ENCODE results near the gene RAE1. TPM values are rescaled to one million over a fixed set of nuclear protein-coding genes. Genes with fewer than 3 reads are reported as not detected.
"Not testable (repeated sequence)": the region's sequence is repeated elsewhere in the genome, so short reads cannot be mapped to it uniquely, and the experiment has no call there.

RAE1 gene
- total RNA-seq, 2 experiments from 2014 or later: 49.7 to 52.0 TPM

DNA sequence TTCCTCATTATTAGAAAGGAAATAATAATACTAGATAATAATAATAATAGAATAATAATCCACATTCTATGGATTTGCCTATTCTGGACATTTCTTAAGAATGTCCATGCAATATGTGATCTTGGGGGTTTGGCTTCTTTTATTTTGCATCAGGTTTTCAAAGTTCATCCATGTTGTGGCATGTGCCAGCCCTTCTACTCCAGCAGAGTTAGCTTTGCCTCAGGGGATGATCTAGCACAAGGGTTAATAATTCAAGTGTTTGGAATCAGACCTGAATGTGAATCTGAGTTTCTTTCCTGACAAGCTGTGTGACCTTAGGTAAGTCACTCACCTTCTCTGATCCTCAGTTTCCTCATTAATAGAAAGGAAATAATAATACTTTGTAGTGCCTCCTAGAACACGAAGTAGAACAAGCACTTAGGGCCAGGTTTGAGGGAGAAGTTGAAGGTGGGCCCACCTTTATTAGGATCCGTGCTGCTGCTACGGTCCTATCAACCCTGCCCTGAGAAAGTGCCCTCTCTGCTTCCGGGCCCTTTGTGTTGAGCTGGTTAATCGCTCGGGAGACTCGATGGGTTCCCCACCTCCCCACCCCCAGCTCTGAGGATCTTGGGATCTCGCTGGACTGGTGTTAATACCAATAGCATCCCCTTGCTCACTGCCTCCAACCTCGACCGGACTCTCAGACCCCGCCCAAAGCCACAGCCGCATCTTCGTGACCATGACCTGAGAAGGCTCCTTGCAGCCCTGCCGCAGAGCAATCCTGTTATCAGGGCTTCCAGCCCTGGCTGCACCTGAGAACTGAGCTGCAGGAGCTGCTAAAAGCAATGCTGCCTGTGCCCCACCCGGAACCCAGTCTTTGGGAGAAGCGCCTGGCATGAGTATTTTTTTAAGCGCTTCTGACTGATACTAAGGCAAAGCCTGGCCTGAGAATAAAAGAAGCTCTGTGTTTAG, 67.0 kb downstream of the RAE1 start:
- ChIA-PET POLR2A (no interaction called here), CTCF (interaction anchor here (1.3 kb wide), 1 partner anchor 36 kb away, joined by 4 read pairs; no protein-coding TSS in a partner anchor)

GRCh38 chr20:57419479-57419878, 68.4 kb downstream of the RAE1 start:
- POLR2A ChIA-PET, CTCF ChIA-PET: not testable (repeated sequence)

DNA sequence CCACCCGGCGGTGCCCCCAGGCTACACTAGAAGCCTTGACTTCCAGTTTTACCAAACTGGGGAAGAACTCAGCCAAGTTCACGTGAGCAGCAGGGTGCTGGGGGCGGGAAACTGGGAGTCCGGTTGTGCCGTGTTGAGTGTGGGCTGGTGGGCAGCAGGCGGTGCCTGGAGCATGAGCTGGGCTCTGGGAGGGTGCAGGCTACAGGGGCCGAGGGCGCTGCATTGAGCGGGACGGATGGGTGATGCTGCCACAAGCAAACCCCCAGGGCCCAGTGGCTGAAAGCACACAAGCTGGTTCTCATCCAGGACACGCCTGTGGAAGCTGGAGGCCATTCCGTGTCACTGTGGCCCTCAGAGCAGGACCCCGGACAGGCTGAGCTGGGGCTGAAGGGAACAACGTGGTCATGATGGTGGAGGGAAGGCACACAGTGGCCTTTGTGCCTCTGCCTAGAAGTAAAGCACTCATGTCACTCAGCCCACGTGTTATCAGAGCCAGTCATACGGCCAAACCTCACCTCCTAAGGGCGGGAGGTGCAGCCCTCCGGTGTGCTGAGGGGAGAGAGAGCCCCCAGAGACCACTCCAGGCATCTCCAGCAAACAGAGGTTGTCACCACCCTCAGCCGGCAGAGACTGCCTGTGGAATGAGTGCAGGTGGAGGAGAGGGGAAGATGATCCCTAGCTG, 69.7 kb downstream of the RAE1 start:
- ChIA-PET CTCF (no interaction called here), POLR2A (no interaction called here)

DNA sequence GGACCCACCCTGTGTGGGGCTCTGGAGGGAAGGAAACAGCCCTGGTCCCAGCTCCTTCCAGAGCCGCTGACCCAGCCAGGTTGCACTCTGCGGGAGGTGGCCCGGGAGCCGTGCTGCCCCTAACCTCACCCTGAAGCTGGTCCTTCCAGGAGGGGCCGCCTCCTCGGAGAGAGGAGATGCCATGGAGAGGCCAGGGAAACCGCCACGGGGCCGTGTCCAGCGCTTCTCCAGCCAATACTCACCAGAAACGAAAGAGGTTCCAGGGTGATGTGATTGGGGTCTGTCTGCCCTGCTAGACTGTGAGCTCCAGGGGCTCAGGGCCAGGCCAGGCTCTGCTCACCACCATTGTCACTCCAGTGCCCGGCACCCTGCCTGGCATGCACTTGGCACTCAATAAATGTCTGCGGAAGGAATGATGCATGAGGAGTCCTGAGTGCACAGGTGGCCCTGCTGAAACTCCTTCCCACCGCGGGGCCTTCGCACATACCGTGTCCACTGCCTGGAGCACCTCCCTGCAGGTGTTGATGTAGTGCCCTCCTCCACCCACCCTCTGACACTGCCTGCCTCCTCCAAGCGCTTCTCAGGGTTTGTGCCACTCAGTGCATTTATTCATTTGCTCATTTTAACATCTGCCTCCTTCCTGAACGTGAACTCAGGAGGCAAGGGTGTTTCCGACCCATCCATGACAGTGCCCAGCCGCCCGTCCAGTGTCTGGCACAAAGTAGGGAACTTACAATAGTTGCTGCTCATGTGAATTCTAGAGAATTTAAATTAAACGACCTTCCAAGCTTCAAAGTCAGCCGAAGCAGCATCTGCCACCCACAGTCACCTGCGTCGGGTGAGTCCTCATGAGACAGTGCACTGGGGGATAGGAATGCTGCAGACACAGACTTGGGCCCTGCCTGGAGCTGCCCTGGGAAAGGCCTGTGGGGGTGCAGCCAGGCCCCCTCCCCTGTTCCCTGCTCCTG, 70.5 kb downstream of the RAE1 start:
- POLR2A ChIA-PET: no interaction called here
- CTCF ChIA-PET: no interaction called here

DNA sequence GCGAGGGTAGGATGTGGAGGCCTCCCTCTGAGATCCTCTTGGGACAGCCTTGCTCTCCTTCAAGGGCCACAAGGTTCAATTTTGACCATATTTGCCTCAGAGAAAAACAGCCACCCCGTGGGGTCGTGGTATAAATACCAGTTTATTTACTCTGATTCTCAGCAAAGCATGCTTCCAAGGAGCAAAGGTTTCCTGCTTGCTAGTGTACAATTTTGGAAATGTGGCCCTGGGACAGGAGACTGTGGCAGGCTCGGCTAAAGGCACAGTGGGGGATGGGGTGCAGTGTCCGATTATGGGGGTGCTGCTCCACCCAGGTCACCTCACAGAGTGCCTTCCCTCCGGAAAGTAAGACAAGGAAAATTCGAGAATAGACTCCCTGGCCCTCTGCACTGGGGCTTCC, 71.2 kb downstream of the RAE1 start:
- ChIA-PET POLR2A (no interaction called here), CTCF (no interaction called here)

DNA sequence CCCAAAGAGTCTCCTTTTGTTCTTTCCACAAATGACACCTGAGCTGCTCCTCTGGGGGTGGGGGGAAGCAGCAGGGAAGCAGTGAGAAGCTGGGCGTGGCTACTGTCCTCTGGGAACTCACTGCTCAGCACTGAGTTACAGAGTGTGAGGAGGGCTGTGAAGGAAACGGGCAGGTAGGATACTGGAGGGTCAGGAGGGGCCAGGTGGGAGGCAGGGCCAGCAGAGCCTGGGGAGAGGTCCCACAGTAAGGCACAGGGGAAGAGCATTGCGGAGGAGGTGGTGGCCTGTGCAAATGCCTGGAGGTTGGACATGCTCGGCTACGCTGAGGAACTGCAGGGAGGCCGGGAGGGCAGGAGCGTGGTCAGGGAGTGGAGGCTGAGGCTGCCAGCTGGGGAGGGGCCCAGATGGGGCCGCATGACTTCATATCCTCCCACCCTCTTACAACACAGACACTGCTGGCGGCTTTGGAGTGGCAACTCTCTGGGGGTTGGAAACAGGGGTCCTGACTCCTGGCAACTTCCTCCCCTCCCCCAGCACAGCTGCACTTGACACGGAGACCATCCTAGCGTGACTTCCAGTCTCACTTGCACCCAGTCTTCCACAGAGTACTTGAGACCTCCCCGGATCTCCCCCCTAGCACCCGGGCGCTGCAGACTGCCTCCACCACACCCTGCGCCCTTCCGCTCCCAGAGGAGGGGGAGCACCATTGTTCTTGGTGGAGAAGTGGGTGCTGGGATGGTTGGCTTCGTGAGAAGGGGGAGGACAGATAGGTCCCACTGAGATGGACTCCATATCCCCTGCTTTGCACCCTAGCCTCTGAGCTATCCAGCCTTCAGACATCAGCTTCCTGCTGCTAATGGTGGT, 74.3 kb downstream of the RAE1 start:
- ChIA-PET POLR2A (no interaction called here), CTCF (no interaction called here)

- CTCF ChIA-PET: no interaction called here
- POLR2A ChIA-PET: no interaction called here
Measured at GRCh38 chr20:57426271-57426689, 75.2 kb downstream of the RAE1 start.

DNA sequence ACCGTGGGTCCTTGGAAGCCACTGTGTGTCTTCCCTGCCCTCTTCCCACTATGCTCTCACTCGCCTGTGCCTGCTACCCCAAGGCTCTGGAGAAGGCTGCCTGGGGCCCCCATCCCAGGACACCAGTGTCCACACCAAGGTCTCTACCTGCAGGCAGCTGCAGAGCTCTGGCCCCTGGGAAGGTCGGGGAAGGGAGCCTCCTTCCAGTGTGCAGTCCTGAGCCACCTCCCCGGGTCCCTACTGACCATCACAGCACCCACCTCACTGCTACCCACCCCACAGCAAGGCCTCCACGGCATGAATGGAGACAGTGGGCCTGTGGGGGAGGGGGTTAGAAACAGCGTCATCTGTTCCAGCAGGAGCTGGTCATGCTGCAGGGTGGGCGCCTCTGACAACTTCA, 75.8 kb downstream of the RAE1 start:
- ChIA-PET POLR2A (no interaction called here), CTCF (no interaction called here)

- ChIA-PET CTCF (interaction anchor here (0.7 kb wide), 1 partner anchor 49 kb away, joined by 6 read pairs; no protein-coding TSS in a partner anchor), POLR2A (no interaction called here)
Measured at GRCh38 chr20:57428324-57429158, 77.5 kb downstream of the RAE1 start.

Other genes starting within 250 kb of the RAE1 start
- gene BMP7, start 84.6 kb upstream of the RAE1 start, total RNA-seq: not detected
- not detected for gene SPO11, start 21.5 kb upstream of the RAE1 start, total RNA-seq
- 100 to 1,000 TPM; 113 to 114 TPM for gene RBM38, start 40.1 kb downstream of the RAE1 start, total RNA-seq
- not detected for gene CTCFL, start 173.9 kb downstream of the RAE1 start, total RNA-seq
- not detected for gene PCK1, start 209.9 kb downstream of the RAE1 start, total RNA-seq